GM19351 (cell line): Measurements from ENCODE around the gene NR2F1.

Source experiments
- ATAC-seq: cut with Tn5 transposase; IDR thresholded peaks from one replicate; pipeline ENCODE4 v1.9.1; 2021; ENCODE audit warnings: mild to moderate bottlenecking, moderate library complexity; ENCODE audit not compliant: unreplicated experiment

NR2F1 gene

GRCh38 chr5:93635991-93636390, 53.0 kb downstream of the NR2F1 start:
- no peak for ATAC-seq

GRCh38 chr5:93636837-93637236, 53.8 kb downstream of the NR2F1 start:
- no peak for ATAC-seq

DNA sequence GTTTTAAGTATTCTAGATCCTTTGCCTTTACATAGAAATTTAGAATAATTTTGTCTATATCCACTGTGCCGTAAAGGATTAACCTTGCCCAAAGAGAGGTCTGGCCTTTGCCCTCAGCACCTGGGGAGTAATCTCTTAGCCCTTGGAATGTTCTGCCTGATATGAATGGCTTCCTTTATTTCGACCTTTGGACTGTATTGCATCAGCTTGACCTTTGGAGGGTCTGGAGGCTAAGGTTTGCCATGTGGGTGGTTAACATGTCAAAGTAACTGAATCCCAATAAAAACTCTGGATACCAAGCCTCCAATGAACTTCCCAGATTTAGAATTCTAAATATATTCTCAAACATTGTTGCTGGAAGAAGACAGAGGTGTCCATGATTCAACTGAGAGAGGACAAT, 54.7 kb downstream of the NR2F1 start:
- no peak for ATAC-seq

GRCh38 chr5:93642526-93642925, 59.5 kb downstream of the NR2F1 start:
- ATAC-seq: no peak
